HT1080 (cell line): ENCODE measurements around the gene CZIB. TPM values are rescaled to one million over a fixed set of nuclear protein-coding genes. Genes with fewer than 3 reads are reported as not detected.
"Not testable (repeated sequence)": the region's sequence is repeated elsewhere in the genome, so short reads cannot be mapped to it uniquely, and the experiment has no call there.

Source experiments
- DNase-seq: peaks from one replicate; pipeline ENCODE4 v3.0.0-alpha.2; 2015; ENCODE audit warnings: low read depth
- total RNA-seq: library from RNA; depleted of rRNA; stranded (reverse); fragments of >200 nt; shearing (Covaris generic); gene quantifications from 2 replicates; pipeline ENCODE4 v1.2.3, GENCODE V29; 2014

CZIB gene
- total RNA-seq, 1 experiment from 2014 or later, result 60.4 TPM

DNA sequence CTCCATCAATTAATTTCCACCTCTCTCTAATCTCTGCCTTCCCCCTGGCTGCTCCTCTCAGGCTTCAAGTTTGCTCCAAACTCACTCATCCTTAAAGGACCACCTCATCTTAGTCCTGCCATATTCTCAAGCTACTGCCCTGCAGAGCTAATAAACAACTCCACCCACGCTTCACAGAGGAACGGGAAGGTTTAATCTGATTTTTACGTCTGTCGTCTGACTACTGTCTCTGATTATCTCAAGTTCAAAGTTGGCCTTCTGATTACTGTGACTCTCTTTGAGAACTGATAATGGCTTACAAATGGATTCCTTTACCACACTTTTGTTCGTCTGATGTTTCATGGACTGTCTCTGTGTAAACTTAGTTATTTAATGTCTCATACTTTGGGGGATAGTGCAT is 31.4 kb downstream of the CZIB start:
- DNase-seq, result no peak

DNA sequence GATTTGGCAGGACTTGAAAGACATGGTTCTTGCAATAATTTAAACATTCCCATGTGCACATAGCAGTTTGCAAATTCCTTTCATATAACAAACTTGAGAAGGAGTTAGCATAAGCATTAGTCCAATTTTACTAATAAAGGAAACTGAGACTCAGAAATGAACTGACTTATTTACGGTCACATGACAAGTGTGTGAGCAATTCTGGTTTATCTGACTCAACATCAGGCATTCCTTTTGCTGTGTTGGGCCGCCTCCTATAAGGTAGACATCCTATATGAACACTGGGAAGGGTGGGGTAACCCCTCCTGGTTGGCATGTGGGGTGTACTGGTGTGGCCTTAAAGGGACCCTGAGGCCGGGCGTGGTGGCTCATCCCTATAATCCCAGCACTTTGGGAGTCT is 32.3 kb downstream of the CZIB start:
- no peak for DNase-seq

DNA sequence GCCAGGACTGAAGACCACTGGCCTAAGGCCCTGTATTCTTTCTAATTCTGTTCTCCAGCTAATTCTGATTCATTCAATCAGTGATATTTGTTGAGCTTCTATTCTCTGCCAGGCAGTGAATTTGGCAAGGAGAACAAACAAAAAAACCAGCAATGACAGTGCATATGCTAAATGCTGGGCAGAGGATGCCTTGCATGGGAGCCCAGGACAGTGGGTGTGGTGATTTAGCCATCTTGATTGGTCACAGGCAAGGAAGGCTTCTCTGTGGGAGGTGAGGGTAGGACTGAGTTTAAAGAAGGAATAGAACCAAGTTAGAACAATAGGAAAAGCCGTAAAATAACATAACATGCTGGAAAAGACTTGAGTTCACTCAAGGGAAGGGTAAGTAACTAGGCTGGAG is 33.0 kb downstream of the CZIB start:
- no peak for DNase-seq

DNA sequence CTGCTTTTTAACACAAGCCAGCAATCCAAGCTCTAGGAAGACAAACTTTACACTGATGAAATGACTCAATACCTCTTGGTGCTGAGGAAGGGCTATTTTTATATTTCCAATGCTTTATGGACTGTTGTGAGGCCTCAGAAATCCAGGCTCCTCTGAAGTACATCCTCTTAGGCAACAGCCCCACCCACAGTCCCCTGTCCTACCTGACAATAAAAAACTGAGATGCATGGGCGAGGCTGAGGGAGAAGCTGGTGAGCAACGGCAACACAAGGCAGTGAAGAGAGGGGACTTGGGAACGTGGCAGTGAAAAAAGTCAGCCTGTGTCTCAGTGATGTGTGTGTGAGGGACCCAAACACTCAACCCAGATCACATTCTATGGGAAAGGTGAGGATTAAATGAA is 33.9 kb downstream of the CZIB start:
- DNase-seq, result no peak

DNA sequence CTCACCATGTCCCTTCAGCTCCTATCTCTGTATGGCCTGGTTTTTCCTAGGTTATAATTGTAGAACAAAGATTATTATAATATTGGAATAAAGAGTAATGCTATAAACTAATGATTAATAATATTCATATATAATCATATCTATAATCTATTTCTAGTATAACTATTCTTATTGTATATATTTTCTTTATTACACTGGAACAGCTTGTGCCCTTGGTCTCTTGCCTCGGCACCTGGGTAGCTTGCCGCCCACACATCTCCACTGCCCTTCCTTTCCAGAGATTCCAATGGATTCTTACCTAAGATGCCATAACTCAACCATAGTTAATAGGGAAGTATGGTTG is 34.5 kb downstream of the CZIB start:
- DNase-seq, result not testable (repeated sequence)

DNA sequence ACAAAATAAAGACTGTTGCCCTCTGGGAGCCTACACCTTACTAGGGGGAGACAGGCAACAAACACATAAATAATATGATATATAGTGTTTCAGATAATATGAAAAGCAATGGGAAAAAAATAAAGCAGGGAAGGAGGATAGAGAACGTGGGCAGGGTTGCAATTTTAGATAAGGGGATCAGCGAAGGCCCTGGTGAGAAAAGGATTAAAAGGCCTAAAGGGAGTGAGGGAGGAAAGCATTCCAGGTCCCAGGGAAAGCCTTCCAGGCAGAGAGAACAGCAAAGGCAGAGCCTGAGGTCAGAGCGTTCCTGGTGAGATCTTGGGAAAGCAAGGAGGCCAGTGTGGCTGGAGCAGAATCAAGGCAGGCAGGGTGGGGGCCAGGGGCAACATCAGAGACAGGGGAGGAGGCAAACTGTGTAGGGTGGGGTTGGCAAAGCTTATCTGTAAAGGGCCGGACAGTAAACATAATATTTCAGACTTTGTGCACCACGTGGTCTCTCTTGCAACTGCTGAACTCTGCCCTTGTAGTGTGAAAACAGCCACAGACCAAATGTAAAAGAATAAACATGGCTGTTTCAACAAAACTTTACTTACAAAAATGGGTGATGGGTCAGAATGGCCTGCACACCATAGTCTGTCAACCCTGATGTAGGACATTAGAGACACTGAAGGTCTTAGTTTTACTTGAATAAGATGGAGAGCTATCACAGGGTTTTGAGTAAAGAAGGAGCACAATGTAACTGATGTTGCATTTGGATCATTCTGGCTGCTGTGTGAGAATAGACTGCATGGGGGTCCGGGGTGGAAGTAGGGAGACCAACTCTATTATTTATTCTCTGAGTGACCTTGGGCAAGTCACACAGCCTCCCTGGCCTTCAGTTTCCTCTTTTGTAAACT is 37.1 kb downstream of the CZIB start:
- DNase-seq, result no peak

DNA sequence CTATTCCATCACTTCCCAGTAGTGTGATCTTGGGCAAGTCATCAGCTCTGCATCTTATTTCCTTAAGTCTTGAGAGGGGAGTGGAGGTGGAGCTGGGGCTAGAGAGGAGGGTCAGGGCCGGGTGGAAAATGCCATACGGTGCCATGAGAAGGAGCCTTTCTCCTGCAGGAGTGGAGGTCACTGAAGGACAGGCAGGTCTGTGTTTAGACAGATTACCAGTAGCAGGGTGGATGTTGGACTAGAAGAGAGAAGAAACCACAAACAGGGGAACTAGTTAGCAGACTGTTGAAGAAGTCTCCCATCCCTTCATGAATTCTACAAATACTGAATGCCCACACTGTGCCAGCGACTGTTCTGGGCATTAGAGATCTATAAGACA is 37.7 kb downstream of the CZIB start:
- DNase-seq, result no peak

DNA sequence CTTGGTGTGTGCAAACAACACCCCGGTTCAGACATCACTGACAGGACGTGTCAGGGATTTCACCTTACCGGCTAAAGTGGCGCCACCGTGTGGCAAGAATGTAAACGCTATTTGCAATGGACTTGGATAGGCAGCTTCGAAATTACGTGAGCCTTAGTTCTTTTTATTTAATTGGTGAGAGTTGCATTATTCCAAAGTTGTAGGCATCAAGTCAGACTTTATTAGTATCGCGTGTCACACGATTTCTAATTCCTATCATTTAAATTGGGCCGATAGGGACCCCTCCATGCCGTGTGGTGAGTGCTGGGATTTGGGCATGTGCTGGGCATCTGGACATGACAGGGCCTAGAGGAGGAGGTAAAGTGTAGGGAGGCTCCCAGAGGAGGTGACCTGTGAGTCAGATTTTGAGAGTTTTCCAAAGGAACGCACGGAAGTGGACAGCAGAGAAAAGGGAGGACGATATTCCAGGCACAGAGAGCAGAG is 38.3 kb downstream of the CZIB start:
- peak; percentile 64 for DNase-seq

DNA sequence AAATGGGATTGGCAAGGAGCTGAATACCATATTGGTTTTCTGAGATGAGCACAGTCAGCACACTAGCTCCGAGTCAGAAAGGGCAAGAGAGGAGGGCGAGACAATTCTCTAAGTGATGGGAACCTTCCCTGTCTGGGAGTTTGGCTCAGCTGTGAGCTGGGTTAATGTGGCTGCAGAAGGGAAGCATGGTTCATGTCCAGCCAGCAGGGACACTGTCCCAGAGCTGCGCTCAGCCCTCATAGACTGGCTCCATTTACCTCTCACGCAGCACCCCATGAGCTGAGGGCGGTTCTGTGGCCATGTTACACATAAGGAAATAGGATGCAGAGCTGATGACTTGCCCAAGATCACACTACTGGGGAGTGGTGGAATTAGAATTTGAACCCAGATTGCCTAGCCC is 39.5 kb downstream of the CZIB start:
- no peak for DNase-seq

DNA sequence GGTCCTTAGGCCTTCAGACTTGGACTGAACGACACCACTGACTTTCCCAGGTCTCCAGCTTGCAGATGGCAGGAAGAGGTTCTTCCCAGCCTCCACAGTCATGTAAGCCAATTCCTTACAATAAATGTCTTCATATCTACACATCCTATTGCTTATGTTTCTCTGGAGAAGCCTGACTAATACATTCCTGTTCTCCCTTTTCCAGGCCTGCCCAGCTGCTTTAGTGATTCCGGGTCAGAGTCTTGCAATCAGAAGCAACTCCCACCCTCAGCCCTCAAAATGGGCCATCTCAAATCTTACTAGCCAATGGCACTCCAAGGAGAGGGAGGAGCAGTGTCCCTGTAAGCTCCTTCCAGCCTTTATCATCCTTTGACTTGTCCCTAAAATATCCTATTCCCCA is 40.2 kb downstream of the CZIB start:
- no peak for DNase-seq

DNA sequence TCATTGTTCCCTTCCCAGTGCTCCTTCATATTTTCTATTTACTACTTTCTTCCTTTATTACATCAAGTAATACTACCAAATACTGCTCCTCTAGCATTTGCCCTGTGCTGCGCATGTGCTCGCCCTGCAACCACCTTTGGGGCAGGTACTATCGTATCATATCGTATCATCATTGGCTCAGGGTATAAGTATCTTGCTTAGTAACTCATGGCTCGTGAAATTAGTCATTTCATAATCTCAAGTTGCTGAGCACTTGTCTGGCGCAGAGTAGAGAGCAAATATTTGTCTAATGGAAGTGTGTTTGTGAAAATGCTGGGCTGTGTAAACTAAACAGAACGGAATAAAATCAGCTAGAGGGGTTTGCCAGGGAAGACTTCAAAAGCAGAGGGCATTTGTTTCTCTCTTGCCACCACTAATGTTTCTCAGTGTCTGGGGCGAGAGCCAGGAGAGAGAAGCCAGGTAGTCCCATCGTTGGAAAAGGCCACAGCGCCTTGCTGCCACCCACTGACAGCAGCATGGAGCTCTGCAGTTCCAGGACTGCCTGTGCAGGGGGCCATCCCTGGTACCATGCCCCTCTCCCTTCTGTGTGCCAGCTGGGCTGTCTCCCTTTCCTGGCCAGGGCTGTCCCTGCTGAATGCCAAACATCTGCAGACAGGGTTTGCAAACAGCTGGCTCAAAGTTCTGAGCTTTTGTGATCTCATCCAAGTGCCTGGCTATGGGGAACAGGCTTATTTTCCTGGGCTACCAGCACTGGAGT is 43.8 kb downstream of the CZIB start:
- DNase-seq, result no peak

DNA sequence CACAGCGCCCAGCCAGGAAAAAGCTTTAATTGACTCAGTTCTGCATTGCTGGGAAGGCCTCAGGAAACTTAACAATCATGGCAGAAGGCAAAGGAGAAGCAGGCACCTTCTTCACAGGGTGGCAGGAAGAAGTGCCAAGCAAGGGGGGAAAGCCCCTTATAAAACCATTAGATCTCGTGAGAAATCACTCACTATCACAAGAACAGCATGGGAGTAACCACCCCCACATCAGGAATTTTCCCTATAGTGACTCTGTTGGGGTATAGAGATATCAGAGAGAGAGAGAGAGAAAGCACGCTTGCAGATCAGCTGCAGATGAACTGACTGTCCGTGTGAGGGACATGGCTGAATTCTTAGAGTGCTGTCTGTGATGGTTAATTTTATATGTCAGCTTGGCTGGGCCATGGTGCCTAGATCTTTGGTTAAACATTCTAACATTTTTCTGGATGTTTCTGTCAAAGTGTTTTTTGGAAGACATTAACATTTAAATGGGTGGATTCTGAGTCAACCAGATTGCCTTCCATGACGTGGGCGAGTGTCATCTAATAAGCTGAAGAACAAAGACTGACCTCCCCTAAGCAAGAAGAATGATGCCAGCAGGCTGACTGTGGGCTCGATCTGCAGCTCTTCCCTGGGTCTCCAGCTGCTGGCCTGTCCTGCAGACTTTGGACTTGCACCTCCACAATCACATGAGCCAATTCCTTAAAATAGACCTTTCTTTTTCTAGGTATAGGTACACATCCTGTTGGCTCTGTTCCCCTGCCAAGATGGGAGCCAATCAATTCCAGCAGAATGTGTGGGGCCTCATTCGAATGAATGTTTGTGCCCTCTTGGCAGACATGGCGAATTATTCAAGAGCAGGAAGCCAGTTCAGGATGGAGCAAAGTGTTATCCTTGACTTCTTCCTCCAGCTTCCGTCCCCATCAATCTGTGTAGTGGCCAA is 45.2 kb downstream of the CZIB start:
- DNase-seq, result no peak

DNA sequence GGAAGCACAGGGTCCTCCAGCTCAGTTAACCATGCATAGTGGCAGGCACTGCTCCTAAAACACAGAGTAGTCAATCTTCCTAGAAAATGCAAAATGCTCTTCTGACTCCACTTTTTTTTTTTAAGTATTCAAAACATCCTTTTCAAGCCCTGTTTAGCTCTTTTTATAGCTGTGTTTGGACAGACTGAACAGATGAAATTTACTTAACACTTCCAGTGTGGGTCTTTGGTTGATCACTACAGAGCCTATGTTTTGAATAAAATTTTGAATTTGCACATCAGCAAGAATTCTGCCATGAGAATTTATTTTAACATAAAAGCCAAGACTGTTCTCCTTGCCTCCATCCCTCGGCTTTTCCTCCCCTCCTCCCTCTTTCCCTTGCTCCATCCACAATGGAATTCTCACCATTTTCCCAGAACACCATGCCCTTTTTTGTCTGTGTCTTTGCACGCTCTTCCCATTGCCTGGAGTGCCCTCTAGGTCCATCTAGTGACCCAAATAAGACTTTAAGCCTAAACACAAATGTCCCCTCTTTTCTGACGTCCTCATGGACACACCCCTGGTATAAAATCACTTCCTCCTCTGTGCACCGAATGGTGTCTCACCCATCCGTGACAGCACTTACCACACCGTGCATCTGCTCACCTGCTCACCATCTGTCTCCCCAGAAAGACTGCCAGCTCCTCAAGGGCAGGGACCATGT is 47.9 kb downstream of the CZIB start:
- DNase-seq, result peak; percentile 59

DNA sequence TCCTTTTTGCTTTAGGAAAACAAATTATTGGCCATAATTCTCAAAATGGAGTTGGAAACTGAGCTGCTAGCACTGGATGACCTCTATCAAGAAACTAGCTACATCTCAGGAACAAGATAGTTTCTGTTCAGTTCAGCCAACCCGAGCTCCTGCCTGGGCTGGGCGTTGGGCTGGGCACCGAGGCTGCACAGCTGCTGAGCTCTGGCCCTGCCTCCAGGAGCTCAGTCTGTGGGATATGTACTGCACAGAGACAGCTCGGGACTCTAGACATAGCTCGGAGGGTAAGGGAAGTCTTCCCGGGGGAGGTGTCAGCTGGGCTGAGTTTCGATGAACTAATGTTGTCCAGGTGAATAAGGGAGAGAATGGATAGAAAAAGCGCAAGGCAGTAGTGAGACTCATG is 53.5 kb downstream of the CZIB start:
- no peak for DNase-seq

DNA sequence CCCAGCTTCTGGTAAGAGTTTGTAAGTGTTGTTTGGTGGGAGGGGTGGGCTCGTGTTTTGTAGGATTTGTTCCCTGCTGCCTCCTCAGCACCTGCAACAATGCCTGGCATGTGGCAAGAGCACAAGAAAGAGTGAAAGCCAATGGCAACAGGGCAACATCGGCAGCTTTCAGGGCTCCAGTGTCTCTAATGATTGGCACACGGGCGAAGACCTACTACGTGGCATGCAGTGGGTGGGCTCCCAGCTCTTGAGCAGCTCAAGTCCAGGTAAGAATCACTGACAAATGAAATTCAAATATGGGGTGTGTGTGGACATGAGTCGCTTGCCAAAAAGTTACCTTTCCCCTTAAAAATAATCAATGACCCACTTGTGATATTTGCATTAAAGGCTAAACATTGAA is 54.1 kb downstream of the CZIB start:
- DNase-seq, result no peak

DNA sequence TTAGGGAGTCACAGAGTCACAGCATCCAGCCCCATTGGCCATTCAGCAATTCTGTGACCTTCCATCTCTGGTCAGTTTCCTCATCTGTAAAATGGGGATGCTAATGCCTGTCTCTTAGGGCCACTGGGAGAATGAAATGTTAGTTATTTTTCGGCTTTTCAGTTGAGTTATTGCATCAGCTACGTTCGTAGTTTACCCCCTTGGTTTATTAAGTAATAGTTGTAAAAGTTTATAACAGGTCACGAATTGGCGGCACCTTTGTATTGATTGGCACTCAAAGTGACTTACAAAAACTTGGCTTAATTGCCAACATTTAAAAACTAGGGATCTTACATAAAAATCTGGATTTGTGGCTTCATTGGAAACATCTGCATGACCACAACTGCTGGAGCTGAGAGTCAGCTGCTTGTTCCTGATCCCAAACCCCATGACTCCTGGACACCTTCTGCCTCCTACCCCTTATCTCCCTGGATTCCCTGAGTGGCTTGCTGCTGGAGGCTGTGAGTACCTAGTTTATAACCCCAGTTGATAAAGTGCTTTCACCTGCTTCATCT is 54.9 kb downstream of the CZIB start:
- no peak for DNase-seq
